ENCODE results near the gene ILDR2. TPM values are rescaled to one million over a fixed set of nuclear protein-coding genes. Genes with fewer than 3 reads are reported as not detected.

Gene ILDR2
- polyA plus RNA-seq, 1 of the 3 experiments (the other 2 are of a cell fraction): 0.05 TPM

DNA sequence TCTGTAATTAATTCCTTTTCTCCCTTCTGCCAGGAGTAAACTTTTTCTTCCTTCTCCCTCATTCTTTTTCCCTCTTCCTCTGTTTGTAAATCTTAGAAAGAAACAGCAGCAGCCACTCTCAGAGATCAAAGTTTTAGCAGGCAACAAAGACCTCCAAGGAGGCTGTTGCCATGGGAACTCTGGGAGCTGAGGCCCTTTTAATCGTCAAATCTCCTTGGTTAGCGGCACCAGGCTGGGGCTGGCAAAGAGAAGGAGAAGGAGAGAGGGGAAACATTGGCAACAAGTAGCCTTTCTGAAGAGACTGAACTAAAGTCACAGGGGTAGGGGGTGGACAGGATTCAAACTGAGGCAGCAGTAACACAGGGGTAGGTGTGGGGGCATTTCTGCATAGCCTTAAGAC is 25.2 kb downstream of the ILDR2 start (continued):
- no peak for TF ChIP-seq TCF12 (IDR thresholded peaks at IDR 0.05)
- no peak for TF ChIP-seq SMC3 (IDR thresholded peaks at IDR 0.05; ENCODE audit: low read depth, low read length)
- TF ChIP-seq FOXJ3 (CRISPR knock-in tag; IDR thresholded peaks at IDR 0.05): no peak
- TF ChIP-seq RCOR1 (IDR thresholded peaks at IDR 0.05; ENCODE audit: low read length): no peak

DNA sequence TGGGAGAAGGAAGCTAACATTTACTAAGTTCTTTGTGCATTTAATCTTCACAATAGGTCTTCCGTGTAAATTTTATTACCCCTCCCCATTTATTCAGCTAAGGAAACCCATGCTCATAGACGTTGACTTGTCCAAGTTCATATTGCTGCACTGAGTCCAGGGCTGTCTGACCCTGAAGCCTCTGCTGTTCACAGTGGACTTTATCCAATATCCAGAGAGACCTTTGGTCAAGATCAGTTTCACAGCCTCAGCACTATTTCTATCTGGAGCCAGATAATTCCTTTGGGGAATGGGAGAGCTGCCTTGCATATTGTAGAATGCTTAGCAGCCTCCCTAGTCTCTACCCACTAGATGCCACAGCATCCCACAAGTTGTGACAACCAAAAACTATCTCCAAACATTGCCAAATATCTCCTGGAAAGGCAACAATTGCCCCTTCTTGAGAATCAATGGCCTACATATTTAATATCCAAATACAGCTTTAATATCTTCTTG is 26.4 kb downstream of the ILDR2 start:
- Histone ChIP-seq H3K4me3 (ENCODE audit: low read depth in 2 of 2, low read length in 1 of 2) (no peak overlapping the region), H3F3A (replicated peaks; ENCODE audit: insufficient read depth) (no peaks in the 10 kb centered on the region), H3K27ac (ENCODE audit: low read depth in 2 of 2, low read length in 1 of 2) (no peak overlapping the region), H3K36me3 (replicated peaks in 1 of 2; ENCODE audit: control insufficient read depth in 1 of 2, insufficient read depth in 2 of 2, low read length in 1 of 2) (no peaks in the 10 kb centered on the region), H3K27me3 (ENCODE audit: insufficient read depth) (peaks cover 27% of the 10 kb centered on the region; the same call in 1 of the 2 replicates), H3K4me2 (no peak overlapping the region), H2AFZ (ENCODE audit: low read depth) (no peak overlapping the region), H3K9me2 (no peaks in the 10 kb centered on the region), H4K20me1 (ENCODE audit: insufficient read depth) (no peaks in the 10 kb centered on the region), H3K4me1 (ENCODE audit: control insufficient read depth in 1 of 2, insufficient read depth in 2 of 2, low read depth in 1 of 2, low read length in 1 of 2) (peaks cover 0 to 5% of the 10 kb centered on the region in 2 experiments; a peak in 1 of 4 replicates), H3K9me3 (no peaks in the 10 kb centered on the region), H3K9ac (no peak overlapping the region), H3K79me2 (ENCODE audit: insufficient read depth) (no peaks in the 10 kb centered on the region)
- WGBS (ENCODE audit: low lambda C conversion rate): 22% methylated on average over 2 of the region's 2 CpGs
- DNase-seq: no peak
- TF ChIP-seq MEF2A (IDR thresholded peaks at IDR 0.05; ENCODE audit: borderline replicate concordance, low read depth) (no peak), RAD21 (IDR thresholded peaks at IDR 0.05; ENCODE audit: low read length) (no peak), FOSL2 (IDR thresholded peaks at IDR 0.05; ENCODE audit: borderline replicate concordance, low read depth) (no peak), NRF1 (IDR thresholded peaks at IDR 0.05; ENCODE audit: low read depth, low read length) (no peak)
- TF ChIP-seq, protein P1, sequence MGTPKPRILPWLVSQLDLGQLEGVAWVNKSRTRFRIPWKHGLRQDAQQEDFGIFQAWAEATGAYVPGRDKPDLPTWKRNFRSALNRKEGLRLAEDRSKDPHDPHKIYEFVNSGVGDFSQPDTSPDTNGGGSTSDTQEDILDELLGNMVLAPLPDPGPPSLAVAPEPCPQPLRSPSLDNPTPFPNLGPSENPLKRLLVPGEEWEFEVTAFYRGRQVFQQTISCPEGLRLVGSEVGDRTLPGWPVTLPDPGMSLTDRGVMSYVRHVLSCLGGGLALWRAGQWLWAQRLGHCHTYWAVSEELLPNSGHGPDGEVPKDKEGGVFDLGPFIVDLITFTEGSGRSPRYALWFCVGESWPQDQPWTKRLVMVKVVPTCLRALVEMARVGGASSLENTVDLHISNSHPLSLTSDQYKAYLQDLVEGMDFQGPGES (IDR thresholded peaks at IDR 0.05; ENCODE audit: low read depth, low read length): no peak
- TF ChIP-seq, protein P2, sequence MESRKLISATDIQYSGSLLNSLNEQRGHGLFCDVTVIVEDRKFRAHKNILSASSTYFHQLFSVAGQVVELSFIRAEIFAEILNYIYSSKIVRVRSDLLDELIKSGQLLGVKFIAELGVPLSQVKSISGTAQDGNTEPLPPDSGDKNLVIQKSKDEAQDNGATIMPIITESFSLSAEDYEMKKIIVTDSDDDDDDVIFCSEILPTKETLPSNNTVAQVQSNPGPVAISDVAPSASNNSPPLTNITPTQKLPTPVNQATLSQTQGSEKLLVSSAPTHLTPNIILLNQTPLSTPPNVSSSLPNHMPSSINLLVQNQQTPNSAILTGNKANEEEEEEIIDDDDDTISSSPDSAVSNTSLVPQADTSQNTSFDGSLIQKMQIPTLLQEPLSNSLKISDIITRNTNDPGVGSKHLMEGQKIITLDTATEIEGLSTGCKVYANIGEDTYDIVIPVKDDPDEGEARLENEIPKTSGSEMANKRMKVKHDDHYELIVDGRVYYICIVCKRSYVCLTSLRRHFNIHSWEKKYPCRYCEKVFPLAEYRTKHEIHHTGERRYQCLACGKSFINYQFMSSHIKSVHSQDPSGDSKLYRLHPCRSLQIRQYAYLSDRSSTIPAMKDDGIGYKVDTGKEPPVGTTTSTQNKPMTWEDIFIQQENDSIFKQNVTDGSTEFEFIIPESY (IDR thresholded peaks at IDR 0.05; ENCODE audit: borderline replicate concordance, low read depth): no peak
- TF ChIP-seq, protein P3, sequence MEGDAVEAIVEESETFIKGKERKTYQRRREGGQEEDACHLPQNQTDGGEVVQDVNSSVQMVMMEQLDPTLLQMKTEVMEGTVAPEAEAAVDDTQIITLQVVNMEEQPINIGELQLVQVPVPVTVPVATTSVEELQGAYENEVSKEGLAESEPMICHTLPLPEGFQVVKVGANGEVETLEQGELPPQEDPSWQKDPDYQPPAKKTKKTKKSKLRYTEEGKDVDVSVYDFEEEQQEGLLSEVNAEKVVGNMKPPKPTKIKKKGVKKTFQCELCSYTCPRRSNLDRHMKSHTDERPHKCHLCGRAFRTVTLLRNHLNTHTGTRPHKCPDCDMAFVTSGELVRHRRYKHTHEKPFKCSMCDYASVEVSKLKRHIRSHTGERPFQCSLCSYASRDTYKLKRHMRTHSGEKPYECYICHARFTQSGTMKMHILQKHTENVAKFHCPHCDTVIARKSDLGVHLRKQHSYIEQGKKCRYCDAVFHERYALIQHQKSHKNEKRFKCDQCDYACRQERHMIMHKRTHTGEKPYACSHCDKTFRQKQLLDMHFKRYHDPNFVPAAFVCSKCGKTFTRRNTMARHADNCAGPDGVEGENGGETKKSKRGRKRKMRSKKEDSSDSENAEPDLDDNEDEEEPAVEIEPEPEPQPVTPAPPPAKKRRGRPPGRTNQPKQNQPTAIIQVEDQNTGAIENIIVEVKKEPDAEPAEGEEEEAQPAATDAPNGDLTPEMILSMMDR (IDR thresholded peaks at IDR 0.05): no peak
- CTCF ChIA-PET: interaction anchor here (3.3 kb wide), 1 partner anchor 39 kb away, joined by 16 read pairs; no protein-coding TSS in a partner anchor
- POLR2A ChIA-PET: no interaction called here
